Measurements from ENCODE around the gene SLC2A9.

The SLC2A9 gene

GRCh38 chr4:9898596-9899305 lies 122.5 kb downstream of the SLC2A9 start:
- no peak for DNase-seq (ENCODE audit: low read depth in 2 of 3, low spot score in 1 of 3)

- DNase-seq (ENCODE audit: low read depth in 2 of 3, low spot score in 1 of 3), result no peak
Observed at GRCh38 chr4:9895333-9895705, 126.0 kb downstream of the SLC2A9 start.

GRCh38 chr4:9894644-9895332 lies 126.5 kb downstream of the SLC2A9 start:
- no peak for DNase-seq (ENCODE audit: low read depth in 2 of 3, low spot score in 1 of 3)

GRCh38 chr4:9893329-9894108 lies 127.8 kb downstream of the SLC2A9 start:
- DNase-seq (ENCODE audit: low read depth in 2 of 3, low spot score in 1 of 3), result no peak

- no peak for DNase-seq (ENCODE audit: low read depth in 2 of 3, low spot score in 1 of 3)
Observed at GRCh38 chr4:9891740-9892139, 129.6 kb downstream of the SLC2A9 start.

- no peak for DNase-seq (ENCODE audit: low read depth in 2 of 3, low spot score in 1 of 3)
Observed at GRCh38 chr4:9891056-9891455, 130.2 kb downstream of the SLC2A9 start.

GRCh38 chr4:9889306-9889705 lies 132.0 kb downstream of the SLC2A9 start:
- no peak for DNase-seq (ENCODE audit: low read depth in 2 of 3, low spot score in 1 of 3)

- DNase-seq (ENCODE audit: low read depth in 2 of 3, low spot score in 1 of 3), result no peak
Observed at GRCh38 chr4:9885958-9886357, 135.3 kb downstream of the SLC2A9 start.

- no peak for DNase-seq (ENCODE audit: low read depth in 2 of 3, low spot score in 1 of 3)
Observed at GRCh38 chr4:9880406-9881197, 140.7 kb downstream of the SLC2A9 start.

- DNase-seq (ENCODE audit: low read depth in 2 of 3, low spot score in 1 of 3), result no peak
Observed at GRCh38 chr4:9877123-9877522, 144.2 kb downstream of the SLC2A9 start.

- DNase-seq (ENCODE audit: low read depth in 2 of 3, low spot score in 1 of 3), result no peak
Observed at GRCh38 chr4:9875516-9875915, 145.8 kb downstream of the SLC2A9 start.

GRCh38 chr4:9874385-9874784 lies 146.9 kb downstream of the SLC2A9 start:
- DNase-seq (ENCODE audit: low read depth in 2 of 3, low spot score in 1 of 3), result no peak

GRCh38 chr4:9870165-9870790 lies 151.0 kb downstream of the SLC2A9 start:
- no peak for DNase-seq (ENCODE audit: low read depth in 2 of 3, low spot score in 1 of 3)

GRCh38 chr4:9867751-9868425 lies 153.4 kb downstream of the SLC2A9 start:
- DNase-seq (ENCODE audit: low read depth in 2 of 3, low spot score in 1 of 3), result no peak

- no peak for DNase-seq (ENCODE audit: low read depth in 2 of 3, low spot score in 1 of 3)
Observed at GRCh38 chr4:9866931-9867330, 154.4 kb downstream of the SLC2A9 start.

GRCh38 chr4:9861561-9861960 lies 159.7 kb downstream of the SLC2A9 start:
- DNase-seq (ENCODE audit: low read depth in 2 of 3, low spot score in 1 of 3), result no peak

GRCh38 chr4:9859810-9860209 lies 161.5 kb downstream of the SLC2A9 start:
- DNase-seq (ENCODE audit: low read depth in 2 of 3, low spot score in 1 of 3), result no peak

GRCh38 chr4:9849538-9849920 lies 171.8 kb downstream of the SLC2A9 start:
- no peak for DNase-seq (ENCODE audit: low read depth in 2 of 3, low spot score in 1 of 3)

GRCh38 chr4:9847968-9848748 lies 173.1 kb downstream of the SLC2A9 start:
- no peak for DNase-seq (ENCODE audit: low read depth in 2 of 3, low spot score in 1 of 3)

Measured in stimulated activated CD4-positive, alpha-beta T cell treated with anti-CD3 and anti-CD28 coated beads, Interleukin-12 subunit alpha, Interleukin-12 subunit beta, amount 100 ng/mL, for 48 hours (primary cell).